ENCODE data around the gene INO80D.

INO80D gene

DNA sequence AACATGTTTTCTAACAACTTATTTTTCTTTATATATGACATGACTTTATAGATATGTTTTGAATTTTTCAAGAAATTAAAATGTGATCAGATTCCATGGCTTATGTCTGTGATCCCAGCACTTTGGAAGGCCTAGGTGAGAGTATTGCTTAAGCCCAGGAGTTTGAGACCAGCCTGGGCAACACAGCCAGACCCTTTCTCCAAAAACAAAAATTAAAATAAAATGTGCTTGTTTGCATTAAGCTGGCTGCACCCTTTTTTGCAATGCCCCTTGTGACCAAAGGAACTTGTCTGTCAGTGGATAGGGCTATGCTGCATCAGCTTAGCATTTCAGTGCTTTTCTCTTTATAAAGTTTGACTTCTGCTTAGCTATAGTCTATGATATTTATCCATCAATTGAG is 2.3 kb upstream of the INO80D start:
- no peak for DNase-seq (ENCODE audit: low read depth in 1 of 2, low spot score in 1 of 2)

GRCh38 chr2:206086716-206087350 is 859 bp upstream of the INO80D start:
- Histone ChIP-seq H3K27me3 (ENCODE audit: insufficient read depth, poor library complexity, severe bottlenecking) (no peaks in the 10 kb centered on the region), H3K4me3 (replicated peaks; ENCODE audit: insufficient read depth, low read length) (peak overlapping the region; percentile 58), H3K27ac (replicated peaks) (peak overlapping the region; percentile 98)
- no peak for TF ChIP-seq SPI1 (IDR thresholded peaks at IDR 0.05; ENCODE audit: borderline replicate concordance, low read depth)
- TF ChIP-seq CTCF (IDR thresholded peaks at IDR 0.05; ENCODE audit: insufficient read depth, low read length) = no peak
- no peak for TF ChIP-seq POLR2AphosphoS5 (IDR thresholded peaks at IDR 0.05; ENCODE audit: low read depth)
- no peak for TF ChIP-seq REST (IDR thresholded peaks at IDR 0.05; ENCODE audit: insufficient replicate concordance, low read depth)
- TF ChIP-seq GABPA (IDR thresholded peaks at IDR 0.05; ENCODE audit: low read depth) = no peak
- DNase-seq (ENCODE audit: low read depth in 1 of 2, low spot score in 1 of 2) = no peak

More for the DNA sequence above, 2.3 kb upstream of the INO80D start:
- no peak for TF ChIP-seq CTCF (IDR thresholded peaks at IDR 0.05; ENCODE audit: insufficient read depth, low read length)
- TF ChIP-seq GABPA (IDR thresholded peaks at IDR 0.05; ENCODE audit: low read depth) = no peak
- no peak for TF ChIP-seq REST (IDR thresholded peaks at IDR 0.05; ENCODE audit: insufficient replicate concordance, low read depth)
- no peak for TF ChIP-seq POLR2AphosphoS5 (IDR thresholded peaks at IDR 0.05; ENCODE audit: low read depth)
- no peak for TF ChIP-seq SPI1 (IDR thresholded peaks at IDR 0.05; ENCODE audit: borderline replicate concordance, low read depth)
- no peak overlapping the region for H3K4me3 ChIP-seq (replicated peaks; ENCODE audit: insufficient read depth, low read length)
- no peaks in the 10 kb centered on the region for H3K27me3 ChIP-seq (ENCODE audit: insufficient read depth, poor library complexity, severe bottlenecking)
- H3K27ac ChIP-seq (replicated peaks) = peak overlapping the region; percentile 27

- Histone ChIP-seq H3K27ac (replicated peaks) (peak overlapping the region; percentile 96), H3K27me3 (ENCODE audit: insufficient read depth, poor library complexity, severe bottlenecking) (no peaks in the 10 kb centered on the region), H3K4me3 (replicated peaks; ENCODE audit: insufficient read depth, low read length) (peak overlapping the region; percentile 58)
- TF ChIP-seq SPI1 (IDR thresholded peaks at IDR 0.05; ENCODE audit: borderline replicate concordance, low read depth) (no peak), CTCF (IDR thresholded peaks at IDR 0.05; ENCODE audit: insufficient read depth, low read length) (no peak), POLR2AphosphoS5 (IDR thresholded peaks at IDR 0.05; ENCODE audit: low read depth) (no peak), GABPA (IDR thresholded peaks at IDR 0.05; ENCODE audit: low read depth) (no peak), REST (IDR thresholded peaks at IDR 0.05; ENCODE audit: insufficient replicate concordance, low read depth) (no peak)
- DNase-seq (ENCODE audit: low read depth in 1 of 2, low spot score in 1 of 2) = peak in 1 of 2 experiments; percentile 29
Observed at GRCh38 chr2:206084870-206085741, 868 bp downstream of the INO80D start.
